ENCODE results near the gene TSPEAR.

The TSPEAR gene

DNA sequence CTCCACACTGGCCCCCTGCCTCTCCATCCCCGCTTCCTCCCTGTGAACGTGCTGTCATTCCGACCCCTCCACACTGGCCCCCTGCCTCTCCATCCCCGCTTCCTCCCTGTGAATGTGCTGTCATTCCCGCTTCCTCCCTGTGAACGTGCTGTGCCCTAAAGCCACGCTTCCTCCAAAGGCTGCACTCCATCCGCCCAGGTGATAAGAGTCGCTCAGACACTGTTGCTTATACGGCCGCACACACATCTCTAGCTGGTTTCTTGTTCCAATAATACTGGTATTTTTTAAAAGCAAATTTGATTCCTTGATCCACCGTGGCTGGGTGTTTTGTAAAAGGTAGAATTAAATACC is 39.3 kb upstream of the TSPEAR start:
- no peak for DNase-seq (ENCODE audit: low spot score)
- TF ChIP-seq, protein P1, sequence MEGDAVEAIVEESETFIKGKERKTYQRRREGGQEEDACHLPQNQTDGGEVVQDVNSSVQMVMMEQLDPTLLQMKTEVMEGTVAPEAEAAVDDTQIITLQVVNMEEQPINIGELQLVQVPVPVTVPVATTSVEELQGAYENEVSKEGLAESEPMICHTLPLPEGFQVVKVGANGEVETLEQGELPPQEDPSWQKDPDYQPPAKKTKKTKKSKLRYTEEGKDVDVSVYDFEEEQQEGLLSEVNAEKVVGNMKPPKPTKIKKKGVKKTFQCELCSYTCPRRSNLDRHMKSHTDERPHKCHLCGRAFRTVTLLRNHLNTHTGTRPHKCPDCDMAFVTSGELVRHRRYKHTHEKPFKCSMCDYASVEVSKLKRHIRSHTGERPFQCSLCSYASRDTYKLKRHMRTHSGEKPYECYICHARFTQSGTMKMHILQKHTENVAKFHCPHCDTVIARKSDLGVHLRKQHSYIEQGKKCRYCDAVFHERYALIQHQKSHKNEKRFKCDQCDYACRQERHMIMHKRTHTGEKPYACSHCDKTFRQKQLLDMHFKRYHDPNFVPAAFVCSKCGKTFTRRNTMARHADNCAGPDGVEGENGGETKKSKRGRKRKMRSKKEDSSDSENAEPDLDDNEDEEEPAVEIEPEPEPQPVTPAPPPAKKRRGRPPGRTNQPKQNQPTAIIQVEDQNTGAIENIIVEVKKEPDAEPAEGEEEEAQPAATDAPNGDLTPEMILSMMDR (IDR thresholded peaks at IDR 0.05; ENCODE audit: extremely low read depth, insufficient read depth, missing control alignments), result no peak
- in situ Hi-C loops (cut with MboI; ENCODE audit: low pct_unique_long_range_greater_than_20kb, low sequenced_read_pairs, unreplicated experiment), result no loop called here

DNA sequence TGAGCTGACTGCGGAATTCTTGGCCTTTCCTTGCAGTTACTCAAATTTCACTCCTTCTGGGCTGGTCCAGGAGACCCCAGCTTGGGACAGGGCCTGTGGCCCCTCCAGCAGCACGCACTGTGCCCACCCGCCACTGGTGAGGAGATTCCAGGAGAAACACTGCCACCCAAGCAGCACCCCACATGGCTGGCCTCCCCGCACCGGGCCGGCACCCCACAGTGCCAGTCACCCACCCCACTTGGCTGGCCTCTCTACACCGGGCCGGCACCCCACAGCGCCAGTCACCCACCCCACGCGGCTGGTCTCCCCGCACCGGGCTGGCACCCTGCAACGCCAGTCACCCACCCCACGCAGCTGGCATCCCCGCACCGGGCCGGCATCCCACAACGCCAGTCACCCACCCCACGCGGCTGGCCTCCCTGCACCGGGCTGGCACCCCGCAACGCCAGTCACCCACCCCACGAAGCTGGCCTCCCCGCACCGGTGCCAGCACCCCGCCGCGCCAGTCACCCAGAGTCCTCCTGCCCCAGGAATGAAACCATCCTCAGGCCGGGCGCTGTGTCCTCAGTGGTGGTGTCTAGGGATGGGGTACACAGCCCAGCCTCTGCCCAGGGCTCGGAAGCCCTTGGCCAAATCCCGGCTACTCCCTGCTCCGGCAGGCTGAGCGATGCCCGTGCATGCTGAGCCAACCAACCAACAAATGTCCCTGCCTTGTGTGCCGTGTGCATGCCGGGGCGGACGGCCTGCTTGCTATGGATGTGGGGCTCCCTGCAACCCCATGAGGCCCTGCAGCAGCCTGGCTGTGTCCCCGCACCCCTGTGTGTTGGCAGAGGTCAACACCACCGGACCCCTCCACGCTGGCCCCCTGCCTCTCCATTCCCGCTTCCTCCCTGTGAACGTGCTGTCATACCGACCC is 38.6 kb upstream of the TSPEAR start:
- TF ChIP-seq, protein P1 (IDR thresholded peaks at IDR 0.05; ENCODE audit: extremely low read depth, insufficient read depth, missing control alignments), result no peak
- DNase-seq (ENCODE audit: low spot score), result no peak
- in situ Hi-C loops (cut with MboI; ENCODE audit: low pct_unique_long_range_greater_than_20kb, low sequenced_read_pairs, unreplicated experiment), result no loop called here

DNA sequence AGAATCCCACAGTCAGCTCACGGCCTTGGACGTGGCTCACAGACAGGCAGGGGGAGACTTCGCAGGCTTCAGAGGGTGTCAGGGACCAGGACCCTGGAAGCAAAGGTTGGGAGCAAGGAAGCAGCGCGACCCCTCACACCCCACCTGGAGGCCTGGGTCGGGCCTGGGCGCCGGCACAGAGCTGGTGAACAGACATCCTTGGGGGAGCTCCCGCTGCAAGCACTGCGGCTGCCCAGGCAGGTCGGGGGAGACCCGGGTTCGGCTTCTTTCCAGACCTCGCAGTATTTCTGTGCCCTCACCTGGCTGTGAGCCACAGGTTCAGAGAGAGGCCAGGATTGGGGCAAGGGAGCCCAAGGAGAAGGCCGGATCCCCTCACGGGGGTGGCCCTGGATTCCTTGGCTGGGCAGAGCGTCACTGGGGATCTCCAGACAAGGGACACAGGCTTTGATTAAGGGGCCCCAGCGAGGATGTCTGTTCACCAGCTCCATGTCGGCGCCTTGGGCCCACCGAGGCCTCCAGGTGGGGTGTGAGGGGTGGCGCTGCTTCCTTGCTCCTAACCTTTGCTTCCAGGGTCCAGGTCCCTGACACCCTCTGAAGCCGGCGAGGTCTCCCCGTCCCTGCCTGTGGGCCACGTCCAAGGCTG is 37.9 kb upstream of the TSPEAR start:
- no peak for DNase-seq (ENCODE audit: low spot score)
- in situ Hi-C loops (cut with MboI; ENCODE audit: low pct_unique_long_range_greater_than_20kb, low sequenced_read_pairs, unreplicated experiment), result no loop called here
- TF ChIP-seq, protein P1 (IDR thresholded peaks at IDR 0.05; ENCODE audit: extremely low read depth, insufficient read depth, missing control alignments), result no peak

DNA sequence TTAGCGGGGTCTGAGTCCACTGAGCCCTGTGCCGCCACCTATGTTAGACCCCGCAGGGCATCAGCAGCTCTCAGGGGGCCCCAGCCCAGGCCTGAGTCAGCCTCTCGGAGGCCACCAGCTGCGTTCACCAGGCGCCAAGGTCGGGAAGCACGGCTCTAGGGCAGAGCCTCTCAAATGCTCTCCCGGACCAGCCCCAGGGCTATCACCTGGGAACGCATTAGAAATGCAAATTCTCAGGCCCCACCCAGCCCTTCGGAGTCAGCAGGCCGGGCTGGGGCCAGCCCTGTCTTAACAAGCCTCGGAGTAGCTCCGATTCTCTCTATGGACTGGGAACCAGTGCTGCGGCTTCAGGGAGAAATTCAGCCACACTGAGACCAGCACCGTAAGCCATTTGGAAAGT is 37.2 kb upstream of the TSPEAR start:
- TF ChIP-seq, protein P1 (IDR thresholded peaks at IDR 0.05; ENCODE audit: extremely low read depth, insufficient read depth, missing control alignments), result no peak
- in situ Hi-C loops (cut with MboI; ENCODE audit: low pct_unique_long_range_greater_than_20kb, low sequenced_read_pairs, unreplicated experiment), result no loop called here
- DNase-seq (ENCODE audit: low spot score), result no peak

DNA sequence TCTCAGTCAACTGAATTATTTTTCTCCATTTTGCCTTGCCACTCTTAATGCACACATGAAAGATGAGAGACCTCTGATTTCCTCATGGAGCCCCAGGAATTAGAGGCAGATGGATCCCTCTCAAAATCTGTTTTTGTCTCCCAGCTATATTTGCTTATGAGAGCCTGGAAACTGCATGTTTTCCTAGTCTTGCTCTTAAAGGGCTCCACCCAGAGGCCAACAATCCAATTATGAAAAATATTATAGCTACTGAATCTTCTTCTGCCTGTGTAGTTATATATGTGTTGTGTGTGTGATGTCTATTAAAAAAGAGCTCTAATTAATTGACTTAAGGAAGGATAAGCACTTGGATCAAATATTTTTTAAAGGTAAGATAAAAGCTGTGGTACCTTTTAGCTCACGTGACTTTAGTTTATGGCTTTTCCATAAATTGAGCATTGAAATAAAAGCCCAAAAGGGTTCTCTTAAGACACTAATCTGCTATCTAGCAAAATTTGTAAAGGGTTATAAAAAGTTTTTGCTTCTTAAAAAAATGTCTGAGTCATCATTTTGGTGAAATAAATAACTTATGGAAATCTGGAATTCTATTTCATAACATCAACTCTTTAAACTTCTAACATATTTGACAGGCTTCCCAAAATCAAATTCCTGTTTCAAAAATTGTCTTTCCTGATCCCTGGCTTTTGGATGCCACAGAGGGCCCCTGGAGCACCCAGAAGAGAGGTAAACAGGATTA is 31.2 kb upstream of the TSPEAR start:
- in situ Hi-C loops (cut with MboI; ENCODE audit: low pct_unique_long_range_greater_than_20kb, low sequenced_read_pairs, unreplicated experiment), result no loop called here
- DNase-seq (ENCODE audit: low spot score), result no peak
- TF ChIP-seq, protein P1 (IDR thresholded peaks at IDR 0.05; ENCODE audit: extremely low read depth, insufficient read depth, missing control alignments), result peak; percentile 25

DNA sequence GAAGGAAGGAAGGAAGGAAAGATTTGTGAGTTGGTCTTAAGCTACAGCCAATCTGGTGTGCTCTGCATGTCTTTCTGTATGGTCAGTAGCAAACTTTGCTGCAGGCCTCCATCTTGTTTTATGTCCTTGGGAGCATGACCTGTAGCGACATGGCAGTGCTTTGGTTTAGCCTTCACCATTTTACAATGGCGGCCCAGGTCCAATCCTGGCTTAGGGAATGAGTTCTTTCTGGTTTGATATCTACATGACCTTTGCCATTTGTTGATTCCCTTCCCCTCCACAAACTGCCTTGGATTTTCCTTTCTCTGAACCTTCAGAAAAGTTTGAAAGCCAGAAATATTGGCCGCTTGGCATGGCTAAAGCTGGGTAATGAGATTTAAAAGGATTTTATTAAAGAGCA is 30.5 kb upstream of the TSPEAR start:
- DNase-seq (ENCODE audit: low spot score), result no peak
- TF ChIP-seq, protein P1 (IDR thresholded peaks at IDR 0.05; ENCODE audit: extremely low read depth, insufficient read depth, missing control alignments), result no peak
- in situ Hi-C loops (cut with MboI; ENCODE audit: low pct_unique_long_range_greater_than_20kb, low sequenced_read_pairs, unreplicated experiment), result no loop called here

Data from GM13977 (cell line).